ENCODE results near the gene ATF7IP2. TPM values are rescaled to one million over a fixed set of nuclear protein-coding genes. Genes with fewer than 3 reads are reported as not detected.
A peak's percentile ranks its signal among the peaks of the same experiment; 100 is the strongest.

The ATF7IP2 gene
- total and polyA plus RNA-seq, 2 of the 13 experiments (the other 11 are each of a cell fraction or from before 2014, with no cell fraction given), result 117 to 217 TPM

DNA sequence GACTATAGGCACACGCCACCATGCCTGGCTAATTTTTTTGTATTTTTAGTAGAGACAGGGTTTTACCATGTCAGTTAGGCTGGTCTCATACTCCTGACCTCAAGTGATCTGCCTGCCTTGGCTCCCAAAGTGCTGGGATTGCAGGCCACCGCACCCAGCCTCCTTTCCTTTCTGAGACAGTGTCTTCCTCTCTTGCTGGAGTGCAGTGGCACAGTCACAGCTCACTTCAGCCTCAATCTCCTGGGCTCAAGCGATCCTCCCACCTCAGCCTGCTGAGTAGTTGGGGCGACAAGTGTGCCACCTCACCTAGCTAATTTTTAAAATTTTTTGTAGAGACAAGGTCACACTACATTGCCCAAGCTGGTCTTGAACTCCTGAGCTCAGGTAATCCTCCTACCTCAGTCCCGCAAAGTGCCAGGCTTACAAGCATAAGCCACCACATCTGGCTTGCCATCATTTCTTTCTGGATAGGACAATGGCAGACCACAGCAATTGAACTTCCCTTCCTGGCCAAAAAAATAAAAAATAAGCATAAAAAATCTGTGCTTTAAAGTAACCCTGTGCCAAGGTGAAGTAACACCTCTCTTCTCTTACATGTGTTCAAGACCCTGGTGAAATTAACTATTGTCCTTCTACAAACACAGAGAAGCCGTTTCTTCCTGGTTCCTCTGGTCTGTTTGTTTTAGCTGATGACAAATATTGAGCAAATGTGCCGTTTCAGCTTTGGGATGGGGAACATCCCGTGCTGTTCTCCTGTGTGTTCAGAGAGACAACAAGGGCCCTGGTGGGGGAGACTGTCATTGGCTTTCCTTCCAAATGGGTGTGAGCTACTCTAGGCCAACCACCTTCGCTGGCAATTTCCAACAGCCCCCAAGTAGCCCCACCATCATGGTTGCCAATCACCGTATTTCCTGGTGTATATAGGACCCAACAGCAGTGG lies 134.3 kb downstream of the ATF7IP2 start (continued):
- TF ChIP-seq, protein P1, sequence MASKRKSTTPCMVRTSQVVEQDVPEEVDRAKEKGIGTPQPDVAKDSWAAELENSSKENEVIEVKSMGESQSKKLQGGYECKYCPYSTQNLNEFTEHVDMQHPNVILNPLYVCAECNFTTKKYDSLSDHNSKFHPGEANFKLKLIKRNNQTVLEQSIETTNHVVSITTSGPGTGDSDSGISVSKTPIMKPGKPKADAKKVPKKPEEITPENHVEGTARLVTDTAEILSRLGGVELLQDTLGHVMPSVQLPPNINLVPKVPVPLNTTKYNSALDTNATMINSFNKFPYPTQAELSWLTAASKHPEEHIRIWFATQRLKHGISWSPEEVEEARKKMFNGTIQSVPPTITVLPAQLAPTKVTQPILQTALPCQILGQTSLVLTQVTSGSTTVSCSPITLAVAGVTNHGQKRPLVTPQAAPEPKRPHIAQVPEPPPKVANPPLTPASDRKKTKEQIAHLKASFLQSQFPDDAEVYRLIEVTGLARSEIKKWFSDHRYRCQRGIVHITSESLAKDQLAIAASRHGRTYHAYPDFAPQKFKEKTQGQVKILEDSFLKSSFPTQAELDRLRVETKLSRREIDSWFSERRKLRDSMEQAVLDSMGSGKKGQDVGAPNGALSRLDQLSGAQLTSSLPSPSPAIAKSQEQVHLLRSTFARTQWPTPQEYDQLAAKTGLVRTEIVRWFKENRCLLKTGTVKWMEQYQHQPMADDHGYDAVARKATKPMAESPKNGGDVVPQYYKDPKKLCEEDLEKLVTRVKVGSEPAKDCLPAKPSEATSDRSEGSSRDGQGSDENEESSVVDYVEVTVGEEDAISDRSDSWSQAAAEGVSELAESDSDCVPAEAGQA (IDR thresholded peaks at IDR 0.05; ENCODE audit: low read depth), result 0 out of 2 replicates have a peak, but pooled peaks have one; percentile 37
- TF ChIP-seq, protein P1 (CRISPR knock-in tag; IDR thresholded peaks at IDR 0.05; ENCODE audit: borderline replicate concordance), result no peak
- TF ChIP-seq ZSCAN20 (CRISPR knock-in tag; IDR thresholded peaks at IDR 0.05; ENCODE audit: borderline replicate concordance) (no peak), ASH2L (IDR thresholded peaks at IDR 0.05; ENCODE audit: insufficient read length, low read depth, low read length) (no peak), KDM5B (CRISPR knock-in tag; IDR thresholded peaks at IDR 0.05; ENCODE audit: borderline replicate concordance) (0 out of 2 replicates have a peak, but pooled peaks have one; percentile 26), ZBTB1 (CRISPR knock-in tag; IDR thresholded peaks at IDR 0.05; ENCODE audit: borderline replicate concordance) (no peak), PCBP1 (IDR thresholded peaks at IDR 0.05; ENCODE audit: borderline replicate concordance, low read depth, low read length) (no peak), ZNF292 (CRISPR knock-in tag; IDR thresholded peaks at IDR 0.05; ENCODE audit: borderline replicate concordance, low read depth) (peak; percentile 16)
- TF ChIP-seq, protein P2, sequence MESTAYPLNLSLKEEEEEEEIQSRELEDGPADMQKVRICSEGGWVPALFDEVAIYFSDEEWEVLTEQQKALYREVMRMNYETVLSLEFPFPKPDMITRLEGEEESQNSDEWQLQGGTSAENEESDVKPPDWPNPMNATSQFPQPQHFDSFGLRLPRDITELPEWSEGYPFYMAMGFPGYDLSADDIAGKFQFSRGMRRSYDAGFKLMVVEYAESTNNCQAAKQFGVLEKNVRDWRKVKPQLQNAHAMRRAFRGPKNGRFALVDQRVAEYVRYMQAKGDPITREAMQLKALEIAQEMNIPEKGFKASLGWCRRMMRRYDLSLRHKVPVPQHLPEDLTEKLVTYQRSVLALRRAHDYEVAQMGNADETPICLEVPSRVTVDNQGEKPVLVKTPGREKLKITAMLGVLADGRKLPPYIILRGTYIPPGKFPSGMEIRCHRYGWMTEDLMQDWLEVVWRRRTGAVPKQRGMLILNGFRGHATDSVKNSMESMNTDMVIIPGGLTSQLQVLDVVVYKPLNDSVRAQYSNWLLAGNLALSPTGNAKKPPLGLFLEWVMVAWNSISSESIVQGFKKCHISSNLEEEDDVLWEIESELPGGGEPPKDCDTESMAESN (CRISPR knock-in tag; conservative IDR thresholded peaks at IDR 0.05), result peak; percentile 21; the same call in 1 of the 2 replicates
- TF ChIP-seq, protein P3, sequence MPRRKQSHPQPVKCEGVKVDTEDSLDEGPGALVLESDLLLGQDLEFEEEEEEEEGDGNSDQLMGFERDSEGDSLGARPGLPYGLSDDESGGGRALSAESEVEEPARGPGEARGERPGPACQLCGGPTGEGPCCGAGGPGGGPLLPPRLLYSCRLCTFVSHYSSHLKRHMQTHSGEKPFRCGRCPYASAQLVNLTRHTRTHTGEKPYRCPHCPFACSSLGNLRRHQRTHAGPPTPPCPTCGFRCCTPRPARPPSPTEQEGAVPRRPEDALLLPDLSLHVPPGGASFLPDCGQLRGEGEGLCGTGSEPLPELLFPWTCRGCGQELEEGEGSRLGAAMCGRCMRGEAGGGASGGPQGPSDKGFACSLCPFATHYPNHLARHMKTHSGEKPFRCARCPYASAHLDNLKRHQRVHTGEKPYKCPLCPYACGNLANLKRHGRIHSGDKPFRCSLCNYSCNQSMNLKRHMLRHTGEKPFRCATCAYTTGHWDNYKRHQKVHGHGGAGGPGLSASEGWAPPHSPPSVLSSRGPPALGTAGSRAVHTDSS (CRISPR knock-in tag; conservative IDR thresholded peaks at IDR 0.05), result no peak
- TF ChIP-seq, protein P4, sequence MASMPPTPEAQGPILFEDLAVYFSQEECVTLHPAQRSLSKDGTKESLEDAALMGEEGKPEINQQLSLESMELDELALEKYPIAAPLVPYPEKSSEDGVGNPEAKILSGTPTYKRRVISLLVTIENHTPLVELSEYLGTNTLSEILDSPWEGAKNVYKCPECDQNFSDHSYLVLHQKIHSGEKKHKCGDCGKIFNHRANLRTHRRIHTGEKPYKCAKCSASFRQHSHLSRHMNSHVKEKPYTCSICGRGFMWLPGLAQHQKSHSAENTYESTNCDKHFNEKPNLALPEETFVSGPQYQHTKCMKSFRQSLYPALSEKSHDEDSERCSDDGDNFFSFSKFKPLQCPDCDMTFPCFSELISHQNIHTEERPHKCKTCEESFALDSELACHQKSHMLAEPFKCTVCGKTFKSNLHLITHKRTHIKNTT (CRISPR knock-in tag; IDR thresholded peaks at IDR 0.05), result no peak
- TF ChIP-seq, protein P5, sequence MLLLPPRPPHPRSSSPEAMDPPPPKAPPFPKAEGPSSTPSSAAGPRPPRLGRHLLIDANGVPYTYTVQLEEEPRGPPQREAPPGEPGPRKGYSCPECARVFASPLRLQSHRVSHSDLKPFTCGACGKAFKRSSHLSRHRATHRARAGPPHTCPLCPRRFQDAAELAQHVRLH (CRISPR knock-in tag; IDR thresholded peaks at IDR 0.05; ENCODE audit: borderline replicate concordance, low read depth), result no peak
- TF ChIP-seq, protein P6, sequence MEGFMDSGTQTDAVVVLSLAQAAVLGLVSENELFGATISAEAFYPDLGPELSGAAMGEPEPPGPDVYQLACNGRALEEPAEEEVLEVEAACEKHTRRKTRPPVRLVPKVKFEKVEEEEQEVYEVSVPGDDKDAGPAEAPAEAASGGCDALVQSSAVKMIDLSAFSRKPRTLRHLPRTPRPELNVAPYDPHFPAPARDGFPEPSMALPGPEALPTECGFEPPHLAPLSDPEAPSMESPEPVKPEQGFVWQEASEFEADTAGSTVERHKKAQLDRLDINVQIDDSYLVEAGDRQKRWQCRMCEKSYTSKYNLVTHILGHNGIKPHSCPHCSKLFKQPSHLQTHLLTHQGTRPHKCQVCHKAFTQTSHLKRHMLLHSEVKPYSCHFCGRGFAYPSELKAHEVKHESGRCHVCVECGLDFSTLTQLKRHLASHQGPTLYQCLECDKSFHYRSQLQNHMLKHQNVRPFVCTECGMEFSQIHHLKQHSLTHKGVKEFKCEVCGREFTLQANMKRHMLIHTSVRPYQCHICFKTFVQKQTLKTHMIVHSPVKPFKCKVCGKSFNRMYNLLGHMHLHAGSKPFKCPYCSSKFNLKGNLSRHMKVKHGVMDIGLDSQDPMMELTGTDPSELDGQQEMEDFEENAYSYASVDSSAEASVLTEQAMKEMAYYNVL (CRISPR knock-in tag; IDR thresholded peaks at IDR 0.05; ENCODE audit: borderline replicate concordance), result peak; percentile 51; the same call in 1 of the 2 replicates
